ENCODE measurements around the gene HOXB8.

Gene HOXB8

DNA sequence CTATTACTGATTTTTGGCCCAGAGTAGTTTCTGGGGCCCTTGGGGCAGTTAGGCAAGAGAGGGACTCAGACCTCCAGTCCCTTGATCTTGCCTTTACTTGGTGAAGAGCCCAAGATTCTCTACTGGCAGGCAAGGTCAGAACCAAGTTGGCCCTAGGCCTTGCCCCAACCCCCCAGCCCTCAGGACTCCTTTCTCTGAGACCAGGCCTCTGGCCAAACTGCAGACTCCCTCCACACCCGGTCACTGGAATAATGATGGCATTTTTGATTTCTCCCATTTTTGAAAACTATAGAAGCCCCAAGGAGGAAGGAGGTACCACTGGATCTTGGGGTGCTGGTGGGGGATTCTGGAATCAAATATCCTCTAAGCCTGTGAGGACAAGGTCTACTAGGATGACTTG, 29.1 kb upstream of the HOXB8 start:
- no peaks in the 10 kb centered on the region for H3K36me3 ChIP-seq (replicated peaks; ENCODE audit: insufficient read depth, low read length)
- no peaks in the 10 kb centered on the region for H3K9me3 ChIP-seq (replicated peaks; ENCODE audit: insufficient read depth, low read length)
- no peak overlapping the region for H2AFZ ChIP-seq (ENCODE audit: low read length)
- H3K9me2 ChIP-seq (replicated peaks; ENCODE audit: insufficient read depth, low read length) = no peaks in the 10 kb centered on the region
- no peak overlapping the region for H3K27ac ChIP-seq (ENCODE audit: low read length)
- no peak for DNase-seq
- H3K4me3 ChIP-seq (ENCODE audit: low read length) = no peak overlapping the region
- no peaks in the 10 kb centered on the region for H3K79me2 ChIP-seq (ENCODE audit: low read length)
- no peaks in the 10 kb centered on the region for H3K4me1 ChIP-seq (ENCODE audit: low read length)
- TF ChIP-seq, protein P1, sequence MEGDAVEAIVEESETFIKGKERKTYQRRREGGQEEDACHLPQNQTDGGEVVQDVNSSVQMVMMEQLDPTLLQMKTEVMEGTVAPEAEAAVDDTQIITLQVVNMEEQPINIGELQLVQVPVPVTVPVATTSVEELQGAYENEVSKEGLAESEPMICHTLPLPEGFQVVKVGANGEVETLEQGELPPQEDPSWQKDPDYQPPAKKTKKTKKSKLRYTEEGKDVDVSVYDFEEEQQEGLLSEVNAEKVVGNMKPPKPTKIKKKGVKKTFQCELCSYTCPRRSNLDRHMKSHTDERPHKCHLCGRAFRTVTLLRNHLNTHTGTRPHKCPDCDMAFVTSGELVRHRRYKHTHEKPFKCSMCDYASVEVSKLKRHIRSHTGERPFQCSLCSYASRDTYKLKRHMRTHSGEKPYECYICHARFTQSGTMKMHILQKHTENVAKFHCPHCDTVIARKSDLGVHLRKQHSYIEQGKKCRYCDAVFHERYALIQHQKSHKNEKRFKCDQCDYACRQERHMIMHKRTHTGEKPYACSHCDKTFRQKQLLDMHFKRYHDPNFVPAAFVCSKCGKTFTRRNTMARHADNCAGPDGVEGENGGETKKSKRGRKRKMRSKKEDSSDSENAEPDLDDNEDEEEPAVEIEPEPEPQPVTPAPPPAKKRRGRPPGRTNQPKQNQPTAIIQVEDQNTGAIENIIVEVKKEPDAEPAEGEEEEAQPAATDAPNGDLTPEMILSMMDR (IDR thresholded peaks at IDR 0.05; ENCODE audit: low read length) = no peak
- no peak for TF ChIP-seq EZH2phosphoT487 (IDR thresholded peaks at IDR 0.05; ENCODE audit: low read length)
- TF ChIP-seq EZH2 (optimal IDR thresholded peaks at IDR 0.05; ENCODE audit: low read depth, low read length) = no peak
- no peaks in the 10 kb centered on the region for H3F3A ChIP-seq (ENCODE audit: insufficient read depth, low read length)
- no peaks in the 10 kb centered on the region for H4K20me1 ChIP-seq (ENCODE audit: insufficient read depth, low read length)
- no peak overlapping the region for H3K9ac ChIP-seq (ENCODE audit: low read length)
- no peak overlapping the region for H3K4me2 ChIP-seq (ENCODE audit: low read depth, low read length)
- H3K27me3 ChIP-seq (replicated peaks; ENCODE audit: insufficient read depth, low read length) = peaks cover 26% of the 10 kb centered on the region

DNA sequence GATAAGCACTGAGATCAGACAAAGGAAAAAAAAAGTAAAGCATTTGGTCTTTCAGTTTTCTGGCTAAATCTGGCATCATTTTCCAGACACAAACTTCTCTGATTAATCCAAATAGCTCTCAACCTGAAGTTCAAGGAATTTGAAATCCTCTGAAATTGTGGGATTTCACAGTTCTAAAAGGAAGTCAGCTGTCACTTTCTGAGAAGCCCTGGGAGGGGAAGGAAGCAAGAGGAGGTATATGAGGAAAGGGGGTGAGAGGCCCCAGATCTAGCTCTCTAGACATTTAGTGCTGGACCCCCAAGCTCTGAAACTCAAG, 28.6 kb upstream of the HOXB8 start:
- DNase-seq = no peak
- H3K9me2 ChIP-seq (replicated peaks; ENCODE audit: insufficient read depth, low read length) = no peaks in the 10 kb centered on the region
- no peak overlapping the region for H3K4me2 ChIP-seq (ENCODE audit: low read depth, low read length)
- H3K4me3 ChIP-seq (ENCODE audit: low read length) = no peak overlapping the region
- H3K27ac ChIP-seq (ENCODE audit: low read length) = no peak overlapping the region
- no peaks in the 10 kb centered on the region for H4K20me1 ChIP-seq (ENCODE audit: insufficient read depth, low read length)
- H3F3A ChIP-seq (ENCODE audit: insufficient read depth, low read length) = no peaks in the 10 kb centered on the region
- H2AFZ ChIP-seq (ENCODE audit: low read length) = no peak overlapping the region
- H3K9me3 ChIP-seq (replicated peaks; ENCODE audit: insufficient read depth, low read length) = no peaks in the 10 kb centered on the region
- no peaks in the 10 kb centered on the region for H3K4me1 ChIP-seq (ENCODE audit: low read length)
- H3K27me3 ChIP-seq (replicated peaks; ENCODE audit: insufficient read depth, low read length) = peaks cover 26% of the 10 kb centered on the region
- H3K79me2 ChIP-seq (ENCODE audit: low read length) = no peaks in the 10 kb centered on the region
- no peak for TF ChIP-seq EZH2 (optimal IDR thresholded peaks at IDR 0.05; ENCODE audit: low read depth, low read length)
- TF ChIP-seq, protein P1 (IDR thresholded peaks at IDR 0.05; ENCODE audit: low read length) = no peak
- no peak for TF ChIP-seq EZH2phosphoT487 (IDR thresholded peaks at IDR 0.05; ENCODE audit: low read length)
- H3K36me3 ChIP-seq (replicated peaks; ENCODE audit: insufficient read depth, low read length) = no peaks in the 10 kb centered on the region
- H3K9ac ChIP-seq (ENCODE audit: low read length) = no peak overlapping the region

DNA sequence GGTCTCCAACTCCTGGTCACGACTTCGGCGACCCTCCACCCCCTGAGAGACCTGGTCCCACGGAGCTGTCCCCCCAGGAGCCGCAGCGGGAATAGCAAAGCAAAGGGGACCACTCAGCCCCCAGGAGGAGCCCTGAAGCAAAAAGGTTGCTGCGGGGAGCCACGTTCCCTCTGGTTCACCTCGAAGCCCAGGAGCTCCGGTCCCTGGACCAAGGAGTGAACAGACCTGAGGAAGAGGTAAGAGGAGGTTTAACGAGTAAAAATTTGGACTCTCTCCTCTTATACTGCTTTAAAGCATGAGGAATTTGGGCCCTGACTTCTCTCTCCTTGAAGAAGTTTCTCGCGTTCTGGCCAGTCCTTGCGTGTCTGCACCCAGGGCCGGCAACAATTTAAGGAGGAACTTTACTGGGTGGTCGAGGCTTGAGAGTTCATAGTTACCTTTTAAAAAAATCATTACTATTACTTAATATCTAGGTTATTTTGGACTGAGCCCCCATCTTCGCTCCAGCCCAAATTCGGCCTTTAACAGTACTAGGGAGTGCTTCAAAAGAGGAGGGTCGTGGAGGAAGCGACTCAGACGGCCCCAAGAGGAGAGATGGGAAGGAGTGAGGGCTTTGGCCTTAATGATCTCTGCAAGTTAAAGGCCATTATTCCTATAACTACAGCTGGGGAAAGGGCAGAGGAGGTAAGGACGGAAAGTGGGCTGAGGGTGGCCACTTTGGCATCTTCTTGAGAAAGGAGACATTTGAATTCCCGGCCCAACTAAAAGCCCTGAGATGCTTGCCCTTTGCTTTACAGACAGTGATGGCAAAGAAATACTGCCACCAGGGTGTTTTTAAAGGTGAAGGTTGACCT, 28.0 kb upstream of the HOXB8 start:
- H3K27me3 ChIP-seq (replicated peaks; ENCODE audit: insufficient read depth, low read length) = peaks cover 32% of the 10 kb centered on the region
- H2AFZ ChIP-seq (ENCODE audit: low read length) = no peak overlapping the region
- H3K79me2 ChIP-seq (ENCODE audit: low read length) = no peaks in the 10 kb centered on the region
- H3K9me2 ChIP-seq (replicated peaks; ENCODE audit: insufficient read depth, low read length) = no peaks in the 10 kb centered on the region
- TF ChIP-seq, protein P1 (IDR thresholded peaks at IDR 0.05; ENCODE audit: low read length) = no peak
- TF ChIP-seq EZH2 (optimal IDR thresholded peaks at IDR 0.05; ENCODE audit: low read depth, low read length) (no peak), EZH2phosphoT487 (IDR thresholded peaks at IDR 0.05; ENCODE audit: low read length) (no peak)
- H4K20me1 ChIP-seq (ENCODE audit: insufficient read depth, low read length) = no peaks in the 10 kb centered on the region
- H3F3A ChIP-seq (ENCODE audit: insufficient read depth, low read length) = no peaks in the 10 kb centered on the region
- DNase-seq = no peak
- no peak overlapping the region for H3K27ac ChIP-seq (ENCODE audit: low read length)
- no peak overlapping the region for H3K4me2 ChIP-seq (ENCODE audit: low read depth, low read length)
- no peaks in the 10 kb centered on the region for H3K36me3 ChIP-seq (replicated peaks; ENCODE audit: insufficient read depth, low read length)
- no peak overlapping the region for H3K4me3 ChIP-seq (ENCODE audit: low read length)
- H3K4me1 ChIP-seq (ENCODE audit: low read length) = no peaks in the 10 kb centered on the region
- H3K9ac ChIP-seq (ENCODE audit: low read length) = no peak overlapping the region
- H3K9me3 ChIP-seq (replicated peaks; ENCODE audit: insufficient read depth, low read length) = no peaks in the 10 kb centered on the region
